ENCODE measurements around the gene RRM2.

DNA sequence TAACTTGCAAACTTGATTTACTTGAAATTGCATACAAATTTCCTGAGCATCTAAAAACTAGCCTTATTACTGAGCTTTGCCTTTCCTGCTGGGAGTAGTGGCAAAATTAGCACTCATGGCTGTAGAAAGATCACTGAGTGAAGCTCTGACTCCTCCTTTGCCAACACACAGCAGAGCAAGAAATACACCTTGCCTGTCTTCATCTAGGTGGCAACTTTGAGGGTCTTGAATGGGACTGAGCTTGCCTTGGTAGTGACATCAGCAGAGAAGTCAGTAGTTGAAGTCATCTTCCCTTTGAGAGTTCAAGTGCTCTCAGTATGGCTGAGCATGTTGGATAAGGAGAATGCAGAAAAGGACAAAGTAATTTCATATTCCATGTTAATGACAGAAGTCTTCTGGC is 5.9 kb downstream of the RRM2 start:
- TF ChIP-seq CTCF (IDR thresholded peaks at IDR 0.05; ENCODE audit: insufficient read depth, low read depth, low read length) (no peak), EZH2 (IDR thresholded peaks at IDR 0.05; ENCODE audit: insufficient read depth, low read length) (no peak)

Measured in astrocyte (in vitro differentiated cells and primary cell).